Astrocyte of the hippocampus (primary cell): ENCODE data around the gene ZNF738.

ENCODE experiments used
- DNase-seq: peaks from one replicate; pipeline ENCODE4 v3.0.0; 2011; ENCODE audit warnings: low read depth, low spot score

ZNF738 gene

DNA sequence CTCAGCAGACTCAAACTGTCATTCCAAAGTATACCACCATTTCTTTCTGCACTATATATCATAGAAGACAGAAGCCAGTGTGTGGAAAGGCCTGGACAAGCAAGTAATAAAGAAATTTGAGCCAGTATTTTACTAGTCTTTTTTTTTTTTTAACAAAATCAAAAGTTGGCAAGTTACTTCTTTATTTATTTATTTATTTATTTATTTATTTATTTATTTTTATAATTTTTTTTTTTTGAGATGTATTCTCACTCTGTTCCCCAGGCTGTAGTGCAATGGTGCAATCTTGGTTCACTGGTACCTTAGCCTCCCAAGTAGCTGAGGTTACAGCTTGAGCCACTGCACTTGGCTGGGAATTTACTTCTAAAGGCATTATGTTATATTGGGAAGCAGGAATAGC is 63.4 kb downstream of the ZNF738 start:
- DNase-seq = no peak

DNA sequence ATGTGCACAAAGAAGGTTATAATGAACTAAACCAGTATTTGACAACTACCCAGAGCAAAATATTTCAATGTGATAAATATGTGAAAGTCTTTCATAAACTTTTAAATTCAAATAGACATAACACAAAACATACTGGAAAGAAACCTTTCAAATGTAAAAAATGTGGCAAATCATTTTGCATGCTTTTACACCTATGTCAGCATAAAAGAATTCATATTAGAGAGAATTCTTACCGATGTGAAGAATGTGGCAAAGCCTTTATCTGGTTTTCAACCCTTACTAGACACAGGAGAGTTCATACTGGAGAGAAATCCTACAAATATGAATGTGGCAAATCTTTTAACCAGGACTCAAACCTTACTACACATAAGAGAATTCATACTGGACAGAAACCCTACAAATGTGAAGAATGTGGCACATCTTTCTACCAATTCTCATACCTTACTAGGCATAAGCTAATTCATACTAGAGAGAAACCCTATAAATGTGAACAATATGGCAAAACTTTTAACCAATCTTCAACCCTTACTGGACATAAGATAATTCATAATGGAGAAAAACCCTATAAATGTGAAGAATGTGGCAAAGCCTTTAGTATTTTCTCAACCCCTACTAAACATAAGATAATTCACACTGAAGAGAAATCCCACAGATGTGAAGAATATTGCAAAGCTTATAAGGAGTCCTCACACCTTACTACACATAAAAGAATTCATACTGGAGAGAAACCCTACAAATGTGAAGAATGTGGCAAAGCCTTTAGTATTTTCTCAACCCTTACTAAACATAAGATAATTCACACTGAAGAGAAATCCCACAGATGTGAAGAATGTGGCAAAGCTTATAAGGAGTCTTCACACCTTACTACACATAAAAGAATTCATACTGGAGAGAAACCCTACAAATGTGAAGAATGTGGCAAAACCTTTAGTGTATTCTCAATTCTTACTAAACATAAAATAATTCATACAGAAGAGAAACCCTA is 64.5 kb downstream of the ZNF738 start:
- DNase-seq = no peak
